ENCODE results near the gene GRIK1.

Gene GRIK1

GRCh38 chr21:29520171-29520570 is 419.6 kb downstream of the GRIK1 start:
- no peak for TF ChIP-seq CTCF (IDR thresholded peaks at IDR 0.05; ENCODE audit: low read depth, low read length)

DNA sequence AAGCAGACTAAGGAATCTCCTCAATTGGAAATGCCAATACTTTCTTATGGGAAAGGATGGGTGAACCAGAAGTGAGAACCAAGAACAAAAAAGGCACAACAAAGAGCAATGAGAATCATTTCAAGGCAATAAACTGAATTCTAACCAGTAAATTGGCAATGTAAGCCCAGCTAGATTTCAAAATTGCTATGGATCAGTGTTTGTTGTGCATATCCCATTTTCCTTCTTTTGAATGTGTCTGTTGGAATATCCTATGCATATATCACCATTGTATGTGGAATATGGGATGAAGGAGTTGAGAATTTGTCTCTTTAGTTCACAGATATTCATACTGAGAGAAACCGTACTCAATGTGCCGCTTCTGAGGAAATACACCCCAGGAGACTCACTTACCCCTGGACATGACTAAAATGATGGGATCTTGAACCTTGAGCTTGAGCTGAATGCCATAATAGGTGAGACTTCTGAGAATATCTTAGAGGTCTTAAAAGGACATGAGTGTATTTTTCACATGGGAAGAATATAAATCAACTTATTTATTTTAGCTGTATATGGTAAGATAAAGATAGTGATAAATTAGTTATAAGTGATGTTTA is 425.0 kb downstream of the GRIK1 start:
- no peak for TF ChIP-seq CTCF (IDR thresholded peaks at IDR 0.05; ENCODE audit: low read depth, low read length)

More at GRCh38 chr21:29520171-29520570, 419.6 kb downstream of the GRIK1 start:
- no peak overlapping the region for H3K4me3 ChIP-seq (ENCODE audit: low read depth, low read length)

GRCh38 chr21:29513535-29513934 is 426.3 kb downstream of the GRIK1 start:
- TF ChIP-seq CTCF (IDR thresholded peaks at IDR 0.05; ENCODE audit: low read depth, low read length) = no peak
- no peak overlapping the region for H3K4me3 ChIP-seq (ENCODE audit: low read depth, low read length)

More for the DNA sequence above, 425.0 kb downstream of the GRIK1 start:
- H3K4me3 ChIP-seq (ENCODE audit: low read depth, low read length) = no peak overlapping the region

- H3K4me3 ChIP-seq (ENCODE audit: low read depth, low read length) = no peak overlapping the region
- TF ChIP-seq CTCF (IDR thresholded peaks at IDR 0.05; ENCODE audit: low read depth, low read length) = no peak
These were observed 428.7 kb downstream of the GRIK1 start for GRCh38 chr21:29511096-29511495.

DNA sequence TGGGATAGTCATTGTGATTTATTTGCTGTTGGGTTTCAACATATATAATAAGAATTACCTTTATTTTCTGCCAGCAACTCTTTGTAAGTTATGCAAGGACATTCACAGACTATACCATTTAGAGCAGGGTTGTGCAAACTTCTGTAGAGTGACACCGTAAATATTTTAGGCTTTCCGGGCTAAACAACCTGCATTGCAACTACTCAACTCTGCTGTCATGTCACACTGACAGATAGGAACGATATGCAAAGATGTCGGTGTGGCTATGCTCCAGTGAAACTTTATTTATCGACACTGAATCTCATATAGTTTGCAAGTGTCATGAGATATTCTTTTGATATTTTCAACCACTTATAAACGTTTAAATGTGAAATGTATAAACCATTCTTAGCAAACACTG is 430.7 kb downstream of the GRIK1 start:
- no peak for TF ChIP-seq CTCF (IDR thresholded peaks at IDR 0.05; ENCODE audit: low read depth, low read length)
- no peak overlapping the region for H3K4me3 ChIP-seq (ENCODE audit: low read depth, low read length)

GRCh38 chr21:29508301-29508700 is 431.5 kb downstream of the GRIK1 start:
- no peak for TF ChIP-seq CTCF (IDR thresholded peaks at IDR 0.05; ENCODE audit: low read depth, low read length)
- no peak overlapping the region for H3K4me3 ChIP-seq (ENCODE audit: low read depth, low read length)

DNA sequence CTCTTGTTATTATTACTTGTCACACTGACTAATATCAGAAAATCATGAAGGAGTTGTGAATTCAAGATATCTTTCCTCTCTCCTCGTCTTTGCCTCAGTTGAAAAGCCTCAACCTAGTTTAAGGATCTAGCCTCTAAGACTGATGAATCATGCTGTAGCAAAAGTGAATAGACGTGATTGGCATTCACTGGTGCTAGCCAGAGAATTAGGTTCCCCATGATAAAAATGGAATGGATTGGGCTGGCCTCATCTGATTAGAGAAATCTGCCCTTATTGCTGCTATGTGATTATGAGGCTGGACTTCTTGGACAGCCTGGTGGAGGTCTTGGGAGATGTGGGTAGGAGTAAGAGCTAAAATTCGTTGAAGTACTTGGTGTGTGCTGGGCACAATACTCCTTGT is 432.8 kb downstream of the GRIK1 start:
- TF ChIP-seq CTCF (IDR thresholded peaks at IDR 0.05; ENCODE audit: low read depth, low read length) = no peak
- H3K4me3 ChIP-seq (ENCODE audit: low read depth, low read length) = no peak overlapping the region

All from WI38 (cell line).